Left ventricle myocardium inferior (tissue), 1 donor: ENCODE results near the gene NHEJ1. TPM values are rescaled to one million over a fixed set of nuclear protein-coding genes. Genes with fewer than 3 reads are reported as not detected.

Source experiments
- DNase-seq: peaks from one replicate; pipeline ENCODE4 v3.0.0-alpha.2; 2020
- H3K27ac ChIP-seq: fragments of 200-600 bp; replicated peaks from 2 replicates; pipeline ENCODE4 v1.8.0; 2021
- H3K27me3 ChIP-seq: fragments of 200-600 bp; 2 replicates; pipeline ENCODE4 v1.8.0; 2021; ENCODE audit warnings: low read depth
- H3K36me3 ChIP-seq: fragments of 200-600 bp; 2 replicates; pipeline ENCODE4 v1.8.0; 2021
- H3K4me1 ChIP-seq: fragments of 200-600 bp; 2 replicates; pipeline ENCODE4 v1.8.0; 2021
- H3K4me3 ChIP-seq: fragments of 200-600 bp; 2 replicates; pipeline ENCODE4 v1.8.0; 2021; ENCODE audit warnings: mild to moderate bottlenecking, moderate library complexity
- H3K9me3 ChIP-seq: fragments of 200-600 bp; replicated peaks from 2 replicates; pipeline ENCODE4 v1.8.0; 2021
- intact Hi-C: fragments of 100-400 bp; cut with micrococcal nuclease; formaldehyde crosslinking; loops from one replicate; pipeline ENCODE4 v1.11.0; 2022
- total RNA-seq: library from RNA; stranded (reverse); fragmentation: NEBNext Ultra II Directional; extraction: Animal tissue kit (Norgen Biotek cat#: 25700); gene quantifications from one replicate; pipeline ENCODE4 v1.2.1, GENCODE V29; 2021
- TF ChIP-seq, protein P1 (sequence below): fragments of 200-600 bp; IDR thresholded peaks from 2 replicates; pipeline ENCODE4 v1.8.0; 2021; ENCODE audit warnings: antibody characterized with exemption, mild to moderate bottlenecking, borderline replicate concordance
- donor health status: DM: no; HTN: yes; CAD: no; lungs with severe emphysema.

The NHEJ1 gene
- total RNA-seq, 1 donor from 2014 or later: 6.4 TPM

DNA sequence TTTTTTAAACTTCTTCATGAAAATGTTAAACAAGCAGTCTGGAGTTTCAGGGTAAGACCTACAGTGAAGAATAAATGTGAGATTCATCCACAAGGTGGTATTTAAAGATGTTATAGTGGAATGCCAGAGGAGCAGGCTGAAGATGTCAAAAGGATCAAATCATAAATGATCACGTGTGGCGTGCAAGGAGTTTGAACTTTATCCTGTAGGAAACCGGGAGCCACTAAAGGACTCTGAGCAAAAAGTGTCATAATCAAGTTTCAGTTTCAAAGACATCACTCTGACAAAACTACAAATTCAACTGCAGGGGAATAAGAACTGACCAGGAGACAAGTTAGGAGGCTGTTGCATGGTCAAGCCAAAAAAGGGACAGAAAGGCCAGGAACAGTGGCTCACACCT is 19.9 kb downstream of the NHEJ1 start:
- Histone ChIP-seq H3K27me3 (no peaks in the 10 kb centered on the region), H3K27ac (no peak overlapping the region), H3K9me3 (no peaks in the 10 kb centered on the region), H3K4me3 (no peak overlapping the region), H3K4me1 (no peaks in the 10 kb centered on the region), H3K36me3 (peaks cover 79% of the 10 kb centered on the region)
- DNase-seq: no peak
- intact Hi-C loops: no loop called here
- TF ChIP-seq, protein P1, sequence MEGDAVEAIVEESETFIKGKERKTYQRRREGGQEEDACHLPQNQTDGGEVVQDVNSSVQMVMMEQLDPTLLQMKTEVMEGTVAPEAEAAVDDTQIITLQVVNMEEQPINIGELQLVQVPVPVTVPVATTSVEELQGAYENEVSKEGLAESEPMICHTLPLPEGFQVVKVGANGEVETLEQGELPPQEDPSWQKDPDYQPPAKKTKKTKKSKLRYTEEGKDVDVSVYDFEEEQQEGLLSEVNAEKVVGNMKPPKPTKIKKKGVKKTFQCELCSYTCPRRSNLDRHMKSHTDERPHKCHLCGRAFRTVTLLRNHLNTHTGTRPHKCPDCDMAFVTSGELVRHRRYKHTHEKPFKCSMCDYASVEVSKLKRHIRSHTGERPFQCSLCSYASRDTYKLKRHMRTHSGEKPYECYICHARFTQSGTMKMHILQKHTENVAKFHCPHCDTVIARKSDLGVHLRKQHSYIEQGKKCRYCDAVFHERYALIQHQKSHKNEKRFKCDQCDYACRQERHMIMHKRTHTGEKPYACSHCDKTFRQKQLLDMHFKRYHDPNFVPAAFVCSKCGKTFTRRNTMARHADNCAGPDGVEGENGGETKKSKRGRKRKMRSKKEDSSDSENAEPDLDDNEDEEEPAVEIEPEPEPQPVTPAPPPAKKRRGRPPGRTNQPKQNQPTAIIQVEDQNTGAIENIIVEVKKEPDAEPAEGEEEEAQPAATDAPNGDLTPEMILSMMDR: no peak

DNA sequence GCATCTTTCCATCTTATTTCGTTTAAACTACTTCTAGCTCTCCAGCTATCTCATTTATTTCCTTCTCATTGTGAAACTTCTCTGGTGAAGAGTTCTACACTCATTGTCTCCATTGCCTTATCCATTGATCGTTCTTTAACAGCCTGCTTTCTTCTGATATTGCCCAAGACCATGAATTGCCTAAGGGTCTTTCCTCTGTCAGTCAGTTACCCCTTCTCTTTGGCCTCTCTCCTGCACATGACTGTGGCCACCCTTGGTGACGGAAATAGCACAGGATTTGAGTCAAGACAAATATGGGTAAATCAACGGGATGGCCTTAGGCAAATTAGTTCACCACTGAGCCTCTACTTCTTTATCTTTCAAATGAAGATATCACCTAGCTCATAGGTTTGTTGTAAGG is 26.6 kb downstream of the NHEJ1 start:
- H3K4me1 ChIP-seq: peaks cover under 1% of the 10 kb centered on the region
- H3K9me3 ChIP-seq: no peaks in the 10 kb centered on the region
- no peaks in the 10 kb centered on the region for H3K27me3 ChIP-seq
- intact Hi-C loops: no loop called here
- TF ChIP-seq, protein P1: no peak
- DNase-seq: no peak
- no peak overlapping the region for H3K27ac ChIP-seq
- peaks cover 13% of the 10 kb centered on the region for H3K36me3 ChIP-seq
- H3K4me3 ChIP-seq: no peak overlapping the region

DNA sequence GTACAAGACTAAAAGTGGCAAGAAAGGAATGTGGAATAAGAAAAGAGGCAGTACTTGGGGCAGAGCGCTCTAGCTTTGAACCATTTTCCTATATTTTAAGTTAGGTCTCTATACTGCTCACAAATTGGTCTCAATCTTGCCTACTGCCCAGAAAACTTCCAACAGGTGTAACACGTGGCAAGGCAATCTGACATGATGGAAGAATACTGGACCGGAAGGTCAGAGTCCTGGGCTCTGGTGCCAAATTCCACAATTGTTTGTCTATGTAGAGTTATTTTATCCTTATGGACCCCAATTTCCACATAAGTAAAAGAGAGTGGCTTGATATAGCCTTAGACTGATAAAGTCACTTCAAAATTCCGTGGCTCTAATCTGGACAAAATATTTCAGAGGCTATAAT is 28.9 kb downstream of the NHEJ1 start:
- Histone ChIP-seq H3K36me3 (no peaks in the 10 kb centered on the region), H3K27me3 (no peaks in the 10 kb centered on the region), H3K4me3 (no peak overlapping the region), H3K9me3 (no peaks in the 10 kb centered on the region), H3K4me1 (peaks cover 11% of the 10 kb centered on the region), H3K27ac (no peak overlapping the region)
- no peak for DNase-seq
- intact Hi-C loops: no loop called here
- TF ChIP-seq, protein P1: no peak

DNA sequence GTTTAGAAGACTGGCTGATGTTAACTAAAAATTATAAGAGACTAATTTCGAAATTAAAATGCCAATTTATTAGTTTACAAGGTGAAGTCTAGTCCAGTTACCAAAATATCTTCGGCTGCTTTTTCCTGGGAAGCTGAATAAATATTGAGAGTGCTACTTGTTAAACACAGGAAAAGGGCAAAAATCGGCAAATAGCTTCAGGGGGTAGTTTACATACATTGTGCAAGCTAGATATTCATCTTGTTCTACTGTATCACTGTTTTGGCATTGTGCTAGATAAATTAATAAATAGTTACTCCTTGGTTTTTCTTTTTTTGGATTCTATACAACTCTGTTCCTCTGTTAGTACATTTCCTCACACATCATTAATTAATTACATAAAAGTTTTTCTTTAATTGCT is 29.3 kb downstream of the NHEJ1 start:
- Histone ChIP-seq H3K27ac (no peak overlapping the region), H3K9me3 (no peaks in the 10 kb centered on the region), H3K36me3 (no peaks in the 10 kb centered on the region), H3K27me3 (no peaks in the 10 kb centered on the region), H3K4me1 (peaks cover 15% of the 10 kb centered on the region), H3K4me3 (no peak overlapping the region)
- intact Hi-C loops: no loop called here
- TF ChIP-seq, protein P1: no peak
- DNase-seq: no peak

DNA sequence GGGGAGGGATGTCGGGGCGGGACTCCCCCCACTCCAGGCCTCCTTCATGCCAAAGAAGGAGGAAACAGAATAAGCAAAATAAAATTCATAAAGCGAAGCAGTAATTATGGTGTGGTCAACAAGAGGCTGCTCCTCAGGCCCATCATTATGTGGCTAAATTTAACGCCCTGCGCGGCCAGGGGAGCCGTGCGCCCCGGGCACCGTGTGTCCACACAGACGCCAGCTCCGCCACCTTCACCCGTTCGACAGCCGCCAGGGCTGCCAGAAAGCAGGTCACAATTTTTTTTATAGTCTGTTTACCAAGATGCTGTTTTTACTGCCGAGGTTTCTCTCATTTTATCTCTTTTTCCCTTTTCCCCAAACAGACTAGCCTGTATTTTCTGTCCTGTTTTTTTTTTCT is 31.0 kb downstream of the NHEJ1 start:
- intact Hi-C loops: loop anchor here (10.0 kb wide), 1 partner anchor 65 kb away; the partner anchor contains the start of gene IHH
- no peaks in the 10 kb centered on the region for H3K27me3 ChIP-seq
- H3K4me1 ChIP-seq: peaks cover 30% of the 10 kb centered on the region
- DNase-seq: no peak
- no peaks in the 10 kb centered on the region for H3K9me3 ChIP-seq
- TF ChIP-seq, protein P1: no peak
- no peak overlapping the region for H3K27ac ChIP-seq
- no peak overlapping the region for H3K4me3 ChIP-seq
- H3K36me3 ChIP-seq: no peaks in the 10 kb centered on the region

DNA sequence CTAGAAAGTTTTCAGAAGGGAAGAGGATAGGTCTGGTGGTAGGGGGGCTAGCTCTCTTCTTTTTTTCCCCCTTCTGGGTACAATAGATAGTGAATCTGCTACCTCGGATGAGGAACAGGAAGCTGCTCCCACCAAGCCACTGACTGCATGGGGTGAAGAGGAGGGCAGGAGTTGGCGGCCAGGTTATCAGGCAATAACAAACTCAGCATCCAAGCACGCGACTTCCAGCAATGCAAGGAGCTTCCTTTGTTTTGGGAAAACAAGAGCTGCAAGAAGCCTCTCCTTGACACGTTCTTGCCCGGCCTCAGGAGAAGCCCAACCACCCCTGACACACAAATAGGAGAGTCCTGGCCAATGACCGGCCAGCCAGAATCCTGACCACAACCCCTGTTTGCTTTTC is 32.2 kb downstream of the NHEJ1 start:
- Histone ChIP-seq H3K27me3 (no peaks in the 10 kb centered on the region), H3K4me3 (no peak overlapping the region), H3K4me1 (peaks cover 37% of the 10 kb centered on the region), H3K27ac (peak overlapping the region; percentile 9), H3K9me3 (no peaks in the 10 kb centered on the region), H3K36me3 (no peaks in the 10 kb centered on the region)
- intact Hi-C loops: loop anchor here (10.0 kb wide), 1 partner anchor 64 kb away; the partner anchor contains the start of gene IHH
- TF ChIP-seq, protein P1: no peak
- no peak for DNase-seq
